WERI-Rb-1 (cell line): ENCODE results near the gene RSRC1.
"Not testable (repeated sequence)": the region's sequence is repeated elsewhere in the genome, so short reads cannot be mapped to it uniquely, and the experiment has no call there.

Experiments used
- DNase-seq: peaks from one replicate; pipeline ENCODE4 v3.0.0-alpha.2; 2020
- H3K27ac ChIP-seq: fragments of 250-450 bp; sonication (Bioruptor Pico); 2 replicates; pipeline ENCODE4 v1.5.1; 2020; ENCODE audit warnings: mild to moderate bottlenecking, moderate library complexity
- H3K27me3 ChIP-seq: fragments of 250-450 bp; sonication (Bioruptor Pico); 2 replicates; pipeline ENCODE4 v1.5.1; 2021; ENCODE audit warnings: mild to moderate bottlenecking, low read depth, moderate library complexity; ENCODE audit not compliant: insufficient read depth, severe bottlenecking
- H3K36me3 ChIP-seq: fragments of 250-450 bp; sonication (Bioruptor Pico); 2 replicates; pipeline ENCODE4 v1.5.1; 2020; ENCODE audit warnings: mild to moderate bottlenecking, moderate library complexity
- H3K4me3 ChIP-seq: 2 replicates; pipeline ENCODE4 v1.5.1; 2011; ENCODE audit warnings: low read depth, mild to moderate bottlenecking, control low read depth, low read length
- H3K9me3 ChIP-seq: fragments of 250-450 bp; sonication (Bioruptor Pico); 2 replicates; pipeline ENCODE4 v1.5.1; 2021; ENCODE audit warnings: mild to moderate bottlenecking, moderate library complexity; ENCODE audit not compliant: severe bottlenecking
- TF ChIP-seq, protein P1 (sequence below): IDR thresholded peaks from 2 replicates; pipeline ENCODE4 v1.5.1; 2011; ENCODE audit warnings: low read depth, mild to moderate bottlenecking, control low read depth, inconsistent platforms, low read length

Gene RSRC1

DNA sequence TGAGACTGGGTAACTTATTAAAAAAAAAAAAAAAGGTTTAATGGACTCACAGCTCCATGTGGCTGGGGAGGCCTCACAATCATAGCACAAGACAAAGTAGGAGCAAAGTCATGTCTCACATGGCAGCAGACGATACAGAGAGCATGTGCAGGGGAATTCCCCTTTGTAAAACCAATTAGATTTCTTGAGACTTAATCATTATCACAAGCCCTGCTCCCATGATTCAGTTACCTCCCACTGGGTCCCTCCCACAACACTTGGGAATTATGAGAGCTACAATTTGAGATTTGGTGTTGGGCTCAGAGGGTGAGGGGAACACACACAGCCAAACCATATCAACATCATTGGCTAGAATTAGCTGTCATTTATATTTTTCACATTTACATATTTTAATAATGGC lies 221.0 kb downstream of the RSRC1 start:
- DNase-seq: no peak
- Histone ChIP-seq H3K4me3 (no peak overlapping the region), H3K9me3 (no peaks in the 10 kb centered on the region), H3K36me3 (no peaks in the 10 kb centered on the region), H3K27ac (no peak overlapping the region), H3K27me3 (no peaks in the 10 kb centered on the region)
- TF ChIP-seq, protein P1, sequence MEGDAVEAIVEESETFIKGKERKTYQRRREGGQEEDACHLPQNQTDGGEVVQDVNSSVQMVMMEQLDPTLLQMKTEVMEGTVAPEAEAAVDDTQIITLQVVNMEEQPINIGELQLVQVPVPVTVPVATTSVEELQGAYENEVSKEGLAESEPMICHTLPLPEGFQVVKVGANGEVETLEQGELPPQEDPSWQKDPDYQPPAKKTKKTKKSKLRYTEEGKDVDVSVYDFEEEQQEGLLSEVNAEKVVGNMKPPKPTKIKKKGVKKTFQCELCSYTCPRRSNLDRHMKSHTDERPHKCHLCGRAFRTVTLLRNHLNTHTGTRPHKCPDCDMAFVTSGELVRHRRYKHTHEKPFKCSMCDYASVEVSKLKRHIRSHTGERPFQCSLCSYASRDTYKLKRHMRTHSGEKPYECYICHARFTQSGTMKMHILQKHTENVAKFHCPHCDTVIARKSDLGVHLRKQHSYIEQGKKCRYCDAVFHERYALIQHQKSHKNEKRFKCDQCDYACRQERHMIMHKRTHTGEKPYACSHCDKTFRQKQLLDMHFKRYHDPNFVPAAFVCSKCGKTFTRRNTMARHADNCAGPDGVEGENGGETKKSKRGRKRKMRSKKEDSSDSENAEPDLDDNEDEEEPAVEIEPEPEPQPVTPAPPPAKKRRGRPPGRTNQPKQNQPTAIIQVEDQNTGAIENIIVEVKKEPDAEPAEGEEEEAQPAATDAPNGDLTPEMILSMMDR: no peak

DNA sequence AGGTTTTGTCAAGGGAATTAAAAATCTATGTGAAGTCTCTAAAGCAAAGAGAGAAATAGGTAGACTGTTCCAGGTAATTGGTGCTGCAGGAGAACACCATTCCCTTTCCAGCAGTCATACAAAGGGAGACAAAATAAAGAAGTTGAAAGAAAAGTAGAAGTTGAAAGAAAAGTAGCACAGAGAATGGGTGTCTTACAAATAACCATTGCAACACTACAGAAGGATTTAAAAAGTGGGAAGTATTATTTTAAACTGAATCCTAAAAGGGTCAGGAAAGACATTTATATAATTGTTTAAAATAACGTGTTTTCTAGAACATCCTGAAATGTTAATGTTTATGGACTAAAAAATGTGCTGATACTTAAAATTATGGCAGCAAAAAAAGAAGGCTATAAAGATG lies 223.8 kb downstream of the RSRC1 start:
- Histone ChIP-seq H3K4me3 (no peak overlapping the region), H3K36me3 (no peaks in the 10 kb centered on the region), H3K27me3 (no peaks in the 10 kb centered on the region), H3K27ac (no peak overlapping the region), H3K9me3 (no peaks in the 10 kb centered on the region)
- TF ChIP-seq, protein P1: no peak
- no peak for DNase-seq

DNA sequence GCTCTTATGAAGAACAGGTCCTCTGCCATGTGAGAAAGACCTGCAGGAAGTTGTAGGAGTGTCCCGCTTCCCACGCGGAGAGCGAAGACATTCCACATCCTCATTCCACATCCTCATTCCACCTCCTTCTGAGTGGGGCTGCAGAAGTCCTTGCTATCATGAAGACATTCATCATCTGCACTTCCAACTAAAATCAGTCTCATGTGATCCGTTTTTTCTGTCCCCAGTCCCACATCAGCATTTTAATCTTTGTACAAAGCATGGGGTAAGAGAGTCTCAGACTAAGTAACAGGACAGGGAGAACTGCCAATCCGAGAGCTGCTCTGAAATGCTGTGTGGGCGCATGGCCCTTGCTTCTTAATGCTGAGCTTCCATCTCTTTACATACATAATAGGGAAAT lies 227.2 kb downstream of the RSRC1 start:
- DNase-seq: no peak
- no peaks in the 10 kb centered on the region for H3K36me3 ChIP-seq
- H3K4me3 ChIP-seq: no peak overlapping the region
- TF ChIP-seq, protein P1: no peak
- H3K27ac ChIP-seq: no peak overlapping the region
- H3K9me3 ChIP-seq: no peaks in the 10 kb centered on the region
- no peaks in the 10 kb centered on the region for H3K27me3 ChIP-seq

DNA sequence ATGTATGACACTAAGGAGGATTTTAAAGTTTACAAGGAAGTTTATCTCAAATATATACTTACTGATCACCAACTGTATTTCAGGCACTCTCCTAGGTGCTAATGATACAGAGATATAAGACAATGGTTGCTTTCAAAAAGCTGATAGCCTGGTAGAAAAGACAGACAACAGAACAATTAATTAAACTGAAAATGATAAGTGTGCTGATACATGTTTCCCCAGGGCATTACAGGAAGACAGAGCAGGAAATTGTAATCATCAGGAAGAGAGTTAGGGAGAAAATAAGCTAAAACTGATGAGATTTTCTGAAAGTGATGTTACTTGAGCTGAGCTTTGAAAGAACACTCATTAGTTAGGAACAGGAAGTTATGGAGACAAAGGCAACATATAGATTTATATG lies 229.7 kb downstream of the RSRC1 start:
- H3K9me3 ChIP-seq: no peaks in the 10 kb centered on the region
- H3K27me3 ChIP-seq: no peaks in the 10 kb centered on the region
- TF ChIP-seq, protein P1: no peak
- H3K27ac ChIP-seq: no peak overlapping the region
- no peaks in the 10 kb centered on the region for H3K36me3 ChIP-seq
- DNase-seq: no peak
- H3K4me3 ChIP-seq: no peak overlapping the region

DNA sequence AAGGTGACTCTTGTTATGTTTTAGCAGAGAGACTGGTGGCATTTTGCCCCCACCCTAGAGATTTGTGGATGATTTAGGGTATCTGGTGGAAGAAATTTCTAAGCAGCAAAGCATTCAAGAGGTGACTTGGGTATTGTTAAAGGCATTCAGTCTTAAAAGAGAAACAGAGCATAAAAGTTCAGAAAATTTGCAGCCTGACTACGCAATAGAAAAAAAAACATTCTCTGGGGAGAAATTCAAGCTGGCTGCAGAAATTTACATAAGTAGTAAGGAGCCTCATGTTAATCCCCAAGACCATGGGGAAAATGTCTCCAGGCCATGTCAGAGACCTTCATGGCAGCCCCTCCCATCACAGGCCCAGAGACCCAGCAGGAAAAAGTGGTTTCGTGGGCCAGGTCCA lies 231.1 kb downstream of the RSRC1 start:
- not testable (repeated sequence) for H3K27ac ChIP-seq, H3K27me3 ChIP-seq, H3K36me3 ChIP-seq, H3K9me3 ChIP-seq, H3K4me3 ChIP-seq, DNase-seq

DNA sequence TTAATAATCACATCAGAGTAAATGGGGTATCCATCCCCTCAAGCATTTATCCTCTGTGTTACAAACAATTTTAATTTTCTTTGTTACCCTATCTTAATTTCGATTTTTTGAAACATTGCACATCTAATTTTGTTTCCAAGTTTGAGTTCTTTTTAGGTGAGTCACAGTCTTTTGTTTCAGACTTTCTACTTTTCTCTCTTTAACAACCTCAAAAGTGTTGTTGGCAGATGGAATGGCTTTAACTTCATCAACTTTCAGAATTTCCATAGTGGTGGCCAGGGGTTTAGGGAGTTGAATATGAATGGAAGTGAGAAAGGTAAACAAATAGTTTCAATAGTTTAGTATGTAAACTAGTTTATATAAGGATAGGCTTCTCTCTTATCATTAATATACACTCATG lies 238.1 kb downstream of the RSRC1 start:
- Histone ChIP-seq H3K4me3 (no peak overlapping the region), H3K9me3 (no peaks in the 10 kb centered on the region), H3K27me3 (no peaks in the 10 kb centered on the region), H3K36me3 (no peaks in the 10 kb centered on the region), H3K27ac (no peak overlapping the region)
- TF ChIP-seq, protein P1: no peak
- no peak for DNase-seq
